Upper lobe of left lung (tissue), 4 donors: ENCODE measurements around the gene CENPH.
A peak's percentile ranks its signal among the peaks of the same experiment; 100 is the strongest.

Source experiments
- CTCF ChIP-seq, 6 experiments: fragments of 450-650 bp in 4 of 6; fragments of 200-600 bp in 2 of 6; sonication (generic) in 2 of 6; IDR thresholded peaks; one replicate each; pipeline ENCODE4 v1.5.1; 2016 to 2019; ENCODE audit warnings: antibody characterized with exemption in 6 of 6
- POLR2A ChIP-seq, 4 donors: fragments of 450-650 bp; IDR thresholded peaks; one replicate each; pipeline ENCODE4 v1.5.1; 2016 to 2017; ENCODE audit warnings: antibody characterized with exemption in 4 of 4, mild to moderate bottlenecking in 2 of 4

- TF ChIP-seq CTCF (IDR thresholded peaks at IDR 0.05), result peak in 4 of 6 experiments; percentile 67 to 80 (median 76)
- peak in 2 of 4 donors; percentile 42 to 93 for TF ChIP-seq POLR2A (IDR thresholded peaks at IDR 0.05)
Measured at GRCh38 chr5:69217548-69218526, 28.5 kb downstream of the CENPH start.
